OCI-LY1 (cell line): ENCODE data around the gene IL10RB.
A peak's percentile ranks its signal among the peaks of the same experiment; 100 is the strongest.

Experiments
- H2AFZ ChIP-seq: fragments of 200-600 bp; sonication (generic), shearing (Covaris generic); 2 replicates; pipeline ENCODE4 v1.6.0; 2014; ENCODE audit warnings: antibody characterized with exemption, mild to moderate bottlenecking, low read length
- H3F3A ChIP-seq: fragments of 200-600 bp; sonication (generic), shearing (Covaris generic); 2 replicates; pipeline ENCODE4 v1.6.0; 2014; ENCODE audit warnings: mild to moderate bottlenecking, antibody characterized with exemption, low read length, moderate library complexity; ENCODE audit not compliant: insufficient read depth
- H3K27ac ChIP-seq: fragments of 200-600 bp; sonication (generic); 2 replicates; pipeline ENCODE4 v1.5.1; 2014; ENCODE audit warnings: low read length, mixed run types, mild to moderate bottlenecking, low read depth; ENCODE audit not compliant: poor library complexity, severe bottlenecking
- H3K27me3 ChIP-seq: fragments of 200-600 bp; sonication (generic); 2 replicates; pipeline ENCODE4 v1.6.0; 2014; ENCODE audit warnings: antibody characterized with exemption, mild to moderate bottlenecking, low read length, moderate library complexity; ENCODE audit not compliant: insufficient read depth
- H3K36me3 ChIP-seq: fragments of 200-600 bp; sonication (generic); 2 replicates; pipeline ENCODE4 v1.6.1; 2014; ENCODE audit warnings: mild to moderate bottlenecking, antibody characterized with exemption, low read length, moderate library complexity, mixed read lengths; ENCODE audit not compliant: insufficient read depth
- H3K4me1 ChIP-seq: fragments of 200-600 bp; sonication (generic); 2 replicates; pipeline ENCODE4 v1.5.1; 2014; ENCODE audit warnings: mild to moderate bottlenecking, low read length, moderate library complexity; ENCODE audit not compliant: insufficient read depth, severe bottlenecking
- H3K4me2 ChIP-seq: fragments of 200-600 bp; sonication (generic), shearing (Covaris generic); 2 replicates; pipeline ENCODE4 v1.6.1; 2014; ENCODE audit warnings: low read length
- H3K4me3 ChIP-seq: fragments of 200-600 bp; sonication (generic); 2 replicates; pipeline ENCODE4 v1.5.1; 2014; ENCODE audit warnings: low read length, low read depth, mild to moderate bottlenecking, mixed read lengths; ENCODE audit not compliant: poor library complexity, severe bottlenecking
- H3K79me2 ChIP-seq: fragments of 200-600 bp; shearing (Covaris generic); 2 replicates; pipeline ENCODE4 v1.6.1; 2016; ENCODE audit warnings: mixed run types, low read length, mixed read lengths; ENCODE audit not compliant: insufficient read depth
- H3K9ac ChIP-seq: fragments of 200-600 bp; sonication (generic), shearing (Covaris generic); 2 replicates; pipeline ENCODE4 v1.6.1; 2014; ENCODE audit warnings: mild to moderate bottlenecking, low read length, mixed read lengths
- H3K9me2 ChIP-seq: fragments of 200-600 bp; sonication (generic), shearing (Covaris generic); 2 replicates; pipeline ENCODE4 v1.6.1; 2014; ENCODE audit warnings: low read depth, mild to moderate bottlenecking, low read length, mixed read lengths
- H3K9me3 ChIP-seq: fragments of 200-600 bp; shearing (Covaris generic); 2 replicates; pipeline ENCODE4 v1.6.1; 2014; ENCODE audit warnings: low read length, mixed read lengths
- H4K20me1 ChIP-seq: fragments of 200-600 bp; sonication (generic), shearing (Covaris generic); 2 replicates; pipeline ENCODE4 v1.6.0; 2016; ENCODE audit warnings: mild to moderate bottlenecking, low read length; ENCODE audit not compliant: insufficient read depth
- EZH2 ChIP-seq: fragments of 200-600 bp; sonication (generic), shearing (Covaris generic); IDR thresholded peaks from 2 replicates; pipeline ENCODE4 v1.8.0; 2017; ENCODE audit warnings: borderline replicate concordance, mixed run types, mild to moderate bottlenecking, antibody characterized with exemption, low read length, moderate library complexity, mixed read lengths
- TF ChIP-seq, protein P1 (sequence below): fragments of 200-600 bp; sonication (generic), shearing (Covaris generic); IDR thresholded peaks from 2 replicates; pipeline ENCODE4 v1.5.1; 2017; ENCODE audit warnings: mild to moderate bottlenecking, antibody characterized with exemption, low read length, moderate library complexity, mixed read lengths

IL10RB gene

GRCh38 chr21:33229784-33230544, 36.2 kb upstream of the IL10RB start, which contains the start of gene IFNAR2:
TSS of gene IFNAR2 (plus strand) at chr21:33229938. CDS start at chr21:33241923, 11,985 bp downstream.
- H3K79me2 ChIP-seq, result peaks cover 52% of the 10 kb centered on the region
- TF ChIP-seq, protein P1, sequence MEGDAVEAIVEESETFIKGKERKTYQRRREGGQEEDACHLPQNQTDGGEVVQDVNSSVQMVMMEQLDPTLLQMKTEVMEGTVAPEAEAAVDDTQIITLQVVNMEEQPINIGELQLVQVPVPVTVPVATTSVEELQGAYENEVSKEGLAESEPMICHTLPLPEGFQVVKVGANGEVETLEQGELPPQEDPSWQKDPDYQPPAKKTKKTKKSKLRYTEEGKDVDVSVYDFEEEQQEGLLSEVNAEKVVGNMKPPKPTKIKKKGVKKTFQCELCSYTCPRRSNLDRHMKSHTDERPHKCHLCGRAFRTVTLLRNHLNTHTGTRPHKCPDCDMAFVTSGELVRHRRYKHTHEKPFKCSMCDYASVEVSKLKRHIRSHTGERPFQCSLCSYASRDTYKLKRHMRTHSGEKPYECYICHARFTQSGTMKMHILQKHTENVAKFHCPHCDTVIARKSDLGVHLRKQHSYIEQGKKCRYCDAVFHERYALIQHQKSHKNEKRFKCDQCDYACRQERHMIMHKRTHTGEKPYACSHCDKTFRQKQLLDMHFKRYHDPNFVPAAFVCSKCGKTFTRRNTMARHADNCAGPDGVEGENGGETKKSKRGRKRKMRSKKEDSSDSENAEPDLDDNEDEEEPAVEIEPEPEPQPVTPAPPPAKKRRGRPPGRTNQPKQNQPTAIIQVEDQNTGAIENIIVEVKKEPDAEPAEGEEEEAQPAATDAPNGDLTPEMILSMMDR, result no peak
- peak within 1 kb of the TSS; percentile 79 for H3K27ac ChIP-seq

GRCh38 chr21:33230545-33231324, 35.4 kb upstream of the IL10RB start:
- peak overlapping the region; percentile 96 for H3K4me3 ChIP-seq
- no peaks in the 10 kb centered on the region for H3K9me3 ChIP-seq
- H3K9ac ChIP-seq, result peak overlapping the region; percentile 77
- no peaks in the 10 kb centered on the region for H3K27me3 ChIP-seq
- TF ChIP-seq, protein P1, result peak; percentile 29; the same call in 1 of the 2 replicates
- TF ChIP-seq EZH2, result no peak
- H2AFZ ChIP-seq, result no peak overlapping the region
- no peaks in the 10 kb centered on the region for H3K9me2 ChIP-seq
- no peaks in the 10 kb centered on the region for H3F3A ChIP-seq
- H3K36me3 ChIP-seq, result peaks cover 42% of the 10 kb centered on the region
- peaks cover 57% of the 10 kb centered on the region for H3K79me2 ChIP-seq
- peak overlapping the region; percentile 95 for H3K4me2 ChIP-seq
- H3K27ac ChIP-seq, result peak overlapping the region; percentile 79
- no peaks in the 10 kb centered on the region for H4K20me1 ChIP-seq
- H3K4me1 ChIP-seq, result peaks cover 54% of the 10 kb centered on the region

More at GRCh38 chr21:33229784-33230544, 36.2 kb upstream of the IL10RB start, which contains the start of gene IFNAR2:
- Histone ChIP-seq H3K27me3 (no peaks in the 10 kb centered on the region), H3K9ac (peak within 1 kb of the TSS; percentile 77), H3K9me3 (no peaks in the 10 kb centered on the region), H3K36me3 (peaks cover 36% of the 10 kb centered on the region), H3F3A (no peaks in the 10 kb centered on the region), H4K20me1 (no peaks in the 10 kb centered on the region), H3K4me2 (peak within 1 kb of the TSS; percentile 95), H2AFZ (peak within 1 kb of the TSS; percentile 93; the same call in 1 of the 2 replicates), H3K9me2 (no peaks in the 10 kb centered on the region), H3K4me1 (peaks cover 52% of the 10 kb centered on the region), H3K4me3 (peak within 1 kb of the TSS; percentile 96)

DNA sequence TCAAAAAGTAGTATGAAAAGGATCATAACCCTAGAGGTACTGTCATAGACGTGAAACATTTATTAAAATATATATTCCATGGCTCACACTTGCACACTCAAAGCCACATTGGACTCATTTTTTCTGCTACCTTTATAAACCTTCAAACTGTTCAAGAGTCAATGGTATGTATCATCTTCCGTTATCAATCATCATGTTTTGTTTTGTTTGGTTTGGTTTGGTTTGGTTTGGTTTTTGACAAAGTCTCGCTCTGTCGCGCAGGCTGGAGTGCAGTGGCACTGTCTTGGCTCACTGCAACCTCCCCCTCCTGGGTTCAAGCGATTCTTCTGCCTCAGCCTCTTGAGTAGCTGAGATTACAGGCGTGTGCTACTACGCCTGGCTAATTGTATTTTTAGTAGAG, 34.6 kb upstream of the IL10RB start:
- peak overlapping the region; percentile 77 for H3K9ac ChIP-seq
- no peaks in the 10 kb centered on the region for H3F3A ChIP-seq
- peak overlapping the region; percentile 96 for H3K4me3 ChIP-seq
- peaks cover 61% of the 10 kb centered on the region for H3K4me1 ChIP-seq
- H3K79me2 ChIP-seq, result peaks cover 64% of the 10 kb centered on the region
- no peaks in the 10 kb centered on the region for H3K9me3 ChIP-seq
- H3K27me3 ChIP-seq, result no peaks in the 10 kb centered on the region
- H3K36me3 ChIP-seq, result peaks cover 49% of the 10 kb centered on the region
- no peak overlapping the region for H2AFZ ChIP-seq
- H4K20me1 ChIP-seq, result no peaks in the 10 kb centered on the region
- no peaks in the 10 kb centered on the region for H3K9me2 ChIP-seq
- TF ChIP-seq, protein P1, result no peak
- no peak for TF ChIP-seq EZH2
- peak overlapping the region; percentile 79 for H3K27ac ChIP-seq
- peak overlapping the region; percentile 95 for H3K4me2 ChIP-seq
